A549 treated with ZK216348 at 1 μM for 4 hours (cell line): Measurements from ENCODE around the gene THAP9. TPM values are rescaled to one million over a fixed set of nuclear protein-coding genes. Genes with fewer than 3 reads are reported as not detected.

Source experiments
- total RNA-seq: library from RNA; stranded (reverse); fragments of 200-300 nt; extraction: Qiagen RNA extraction; gene quantifications from 5 replicates; pipeline ENCODE4 v1.2.3, GENCODE V29; 2022; ENCODE audit warnings: low read depth

Gene THAP9
- 1.2 to 2.2 TPM (median 2.0 TPM) in 5 replicates for total RNA-seq

GRCh38 chr4:82900411-82901182, at the start of gene THAP9:
Gene THAP9, plus strand, starts transcription at chr4:82900735. Its CDS starts 68 bp downstream, at chr4:82900803.

GRCh38 chr4:82890901-82891706, 9.4 kb upstream of the THAP9 start, which contains the start of gene SEC31A:
Gene SEC31A, minus strand, starts transcription at chr4:82891153. Its CDS starts 9,217 bp downstream, at chr4:82881936.

Other genes starting within 250 kb of the THAP9 start
- 5.4 to 8.4 TPM (median 7.3 TPM) in 5 replicates for gene SCD5, start 101.9 kb upstream of the THAP9 start, total RNA-seq
- 79.5 to 92.0 TPM (median 81.0 TPM) in 5 replicates for gene SEC31A, start 9.6 kb upstream of the THAP9 start, total RNA-seq
- 5.1 to 8.2 TPM (median 7.7 TPM) in 5 replicates for gene LIN54, start 110.1 kb downstream of the THAP9 start, total RNA-seq
- 23.0 to 44.3 TPM (median 24.5 TPM) in 5 replicates for gene COPS4, start 134.4 kb downstream of the THAP9 start, total RNA-seq
- gene PLAC8, start 214.0 kb downstream of the THAP9 start, total RNA-seq: 0.78 to 1.6 TPM (median 1.2 TPM) in 4 of 5 replicates, not detected in the other